Activated effector memory CD4-positive, alpha-beta T cell treated with Interleukin-2 at 50 U/mL for 16 hours (primary cell): ENCODE measurements around the gene TTC28.
"Not testable (repeated sequence)": the region's sequence is repeated elsewhere in the genome, so short reads cannot be mapped to it uniquely, and the experiment has no call there.

Experiments used
- DNase-seq: peaks from one replicate; pipeline ENCODE4 v3.0.0-alpha.2; 2020

The TTC28 gene

GRCh38 chr22:28398981-28399380 is 280.7 kb downstream of the TTC28 start:
- DNase-seq = no peak

- DNase-seq = no peak
These were observed 281.3 kb downstream of the TTC28 start for GRCh38 chr22:28398355-28398754.

GRCh38 chr22:28397306-28397705 is 282.3 kb downstream of the TTC28 start:
- no peak for DNase-seq

GRCh38 chr22:28395920-28396753 is 283.5 kb downstream of the TTC28 start:
- DNase-seq = no peak

GRCh38 chr22:28395520-28395919 is 284.1 kb downstream of the TTC28 start:
- no peak for DNase-seq

- DNase-seq = no peak
These were observed 285.0 kb downstream of the TTC28 start for GRCh38 chr22:28394513-28395110.

GRCh38 chr22:28381429-28382167 is 298.0 kb downstream of the TTC28 start:
- DNase-seq = no peak

GRCh38 chr22:28379951-28380350 is 299.7 kb downstream of the TTC28 start:
- no peak for DNase-seq

GRCh38 chr22:28379075-28379779 is 300.4 kb downstream of the TTC28 start:
- no peak for DNase-seq

GRCh38 chr22:28375761-28376534 is 303.7 kb downstream of the TTC28 start:
- DNase-seq = no peak

- no peak for DNase-seq
These were observed 305.8 kb downstream of the TTC28 start for GRCh38 chr22:28373831-28374230.

GRCh38 chr22:28369854-28370253 is 309.8 kb downstream of the TTC28 start:
- DNase-seq = no peak

GRCh38 chr22:28366856-28367255 is 312.8 kb downstream of the TTC28 start:
- DNase-seq = no peak

GRCh38 chr22:28365371-28365770 is 314.3 kb downstream of the TTC28 start:
- no peak for DNase-seq

- DNase-seq = not testable (repeated sequence)
These were observed 315.5 kb downstream of the TTC28 start for GRCh38 chr22:28364105-28364504.

GRCh38 chr22:28360939-28361338 is 318.7 kb downstream of the TTC28 start:
- DNase-seq = no peak

- DNase-seq = no peak
These were observed 321.3 kb downstream of the TTC28 start for GRCh38 chr22:28358312-28358711.

GRCh38 chr22:28357193-28357592 is 322.4 kb downstream of the TTC28 start:
- no peak for DNase-seq

- no peak for DNase-seq
These were observed 328.2 kb downstream of the TTC28 start for GRCh38 chr22:28351476-28351875.

- no peak for DNase-seq
These were observed 330.7 kb downstream of the TTC28 start for GRCh38 chr22:28348613-28349609.

- no peak for DNase-seq
These were observed 333.3 kb downstream of the TTC28 start for GRCh38 chr22:28346308-28346707.
